ENCODE results near the gene MARCKSL1. TPM values are rescaled to one million over a fixed set of nuclear protein-coding genes. Genes with fewer than 3 reads are reported as not detected.

Gene MARCKSL1
- polyA plus RNA-seq, 1 donor (not counting 4 experiments of a cell fraction or from before 2014, with no cell fraction given) = 8.5 TPM

DNA sequence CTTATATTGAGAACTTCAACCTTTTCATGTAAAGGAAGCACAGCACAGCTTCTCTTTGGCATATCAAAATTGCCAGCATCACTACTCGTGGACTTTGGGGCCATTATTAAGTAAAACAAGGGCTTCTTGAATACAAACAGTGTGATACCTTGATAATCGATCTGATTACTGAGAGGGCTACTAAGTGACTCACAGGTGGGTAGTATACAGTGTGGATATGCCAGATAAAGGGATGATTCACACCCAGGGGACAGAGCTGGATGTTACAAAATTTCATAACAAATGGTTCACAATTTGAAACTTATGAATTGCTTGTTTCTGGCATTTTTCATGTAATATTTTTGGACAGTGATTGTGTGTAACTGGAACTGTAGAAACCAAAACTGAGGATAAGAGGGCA, 28.7 kb downstream of the MARCKSL1 start:
- dilution Hi-C loops (cut with MboI; ENCODE audit: extremely low pct_ligation_motif_present, low sequenced_read_pairs) = no loop called here
- no peak for DNase-seq (ENCODE audit: low read depth, low spot score)
- Histone ChIP-seq H3K27me3 (ENCODE audit: control insufficient read depth, extremely low read depth, insufficient read depth, low read length) (no peaks in the 10 kb centered on the region), H4K20me1 (ENCODE audit: control insufficient read depth, extremely low read depth, insufficient read depth, low read length) (no peaks in the 10 kb centered on the region), H3K9ac (ENCODE audit: control insufficient read depth, extremely low read depth, insufficient read depth, low read length) (no peak overlapping the region), H3K4me3 (ENCODE audit: control insufficient read depth in 2 of 3, extremely low read depth in 1 of 3, insufficient read depth in 2 of 3, low read depth in 1 of 3, low read length in 3 of 3) (no peak overlapping the region), H3K36me3 (ENCODE audit: control insufficient read depth in 2 of 2, extremely low read depth in 1 of 2, insufficient read depth in 2 of 2, low read length in 2 of 2) (peaks cover 13% of the 10 kb centered on the region in 2 experiments), H3K79me2 (ENCODE audit: control insufficient read depth, insufficient read depth, low read length) (peaks cover 45% of the 10 kb centered on the region), H3K4me2 (ENCODE audit: control insufficient read depth, extremely low read depth, insufficient read depth, low read depth, low read length) (no peak overlapping the region), H3K4me1 (ENCODE audit: control insufficient read depth, extremely low read depth, insufficient read depth, low read length) (peaks cover 4% of the 10 kb centered on the region), H2AFZ (ENCODE audit: control insufficient read depth, low read length) (no peak overlapping the region), H3K9me3 (ENCODE audit: control insufficient read depth, low read depth, low read length) (no peaks in the 10 kb centered on the region), H3K9me1 (ENCODE audit: control insufficient read depth, extremely low read depth, insufficient read depth, low read length) (no peaks in the 10 kb centered on the region), H3K27ac (ENCODE audit: control insufficient read depth, insufficient read depth, low read length) (no peak overlapping the region)
- TF ChIP-seq, protein P1, sequence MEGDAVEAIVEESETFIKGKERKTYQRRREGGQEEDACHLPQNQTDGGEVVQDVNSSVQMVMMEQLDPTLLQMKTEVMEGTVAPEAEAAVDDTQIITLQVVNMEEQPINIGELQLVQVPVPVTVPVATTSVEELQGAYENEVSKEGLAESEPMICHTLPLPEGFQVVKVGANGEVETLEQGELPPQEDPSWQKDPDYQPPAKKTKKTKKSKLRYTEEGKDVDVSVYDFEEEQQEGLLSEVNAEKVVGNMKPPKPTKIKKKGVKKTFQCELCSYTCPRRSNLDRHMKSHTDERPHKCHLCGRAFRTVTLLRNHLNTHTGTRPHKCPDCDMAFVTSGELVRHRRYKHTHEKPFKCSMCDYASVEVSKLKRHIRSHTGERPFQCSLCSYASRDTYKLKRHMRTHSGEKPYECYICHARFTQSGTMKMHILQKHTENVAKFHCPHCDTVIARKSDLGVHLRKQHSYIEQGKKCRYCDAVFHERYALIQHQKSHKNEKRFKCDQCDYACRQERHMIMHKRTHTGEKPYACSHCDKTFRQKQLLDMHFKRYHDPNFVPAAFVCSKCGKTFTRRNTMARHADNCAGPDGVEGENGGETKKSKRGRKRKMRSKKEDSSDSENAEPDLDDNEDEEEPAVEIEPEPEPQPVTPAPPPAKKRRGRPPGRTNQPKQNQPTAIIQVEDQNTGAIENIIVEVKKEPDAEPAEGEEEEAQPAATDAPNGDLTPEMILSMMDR (optimal IDR thresholded peaks at IDR 0.05 in 1 of 3, IDR thresholded peaks at IDR 0.05 in 1 of 3, conservative IDR thresholded peaks at IDR 0.05 in 1 of 3; ENCODE audit: extremely low read depth in 1 of 3, insufficient read depth in 2 of 3, low read length in 3 of 3) = no peak
- TF ChIP-seq EZH2 (IDR thresholded peaks at IDR 0.05; ENCODE audit: low read length) = no peak
- FAIRE-seq = no peak

DNA sequence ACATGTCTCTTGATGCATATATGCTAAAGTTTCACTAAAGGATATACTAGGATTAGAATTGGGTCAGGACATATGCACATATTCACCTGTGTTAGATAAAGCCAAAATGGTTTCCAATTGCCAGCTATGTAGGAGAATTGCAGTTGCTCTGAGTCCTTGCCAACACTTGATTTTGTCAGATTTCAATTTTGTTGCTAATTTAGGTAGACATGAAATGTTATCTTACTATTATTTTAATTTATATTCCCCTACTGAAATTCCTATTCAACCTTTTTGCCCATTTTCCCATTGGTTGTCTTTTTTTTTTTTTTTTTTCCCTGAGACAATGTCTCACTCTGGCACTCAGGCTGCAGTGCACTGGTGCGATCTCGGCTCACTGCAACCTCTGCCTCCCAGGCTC, 30.7 kb downstream of the MARCKSL1 start:
- H3K9me3 ChIP-seq (ENCODE audit: control insufficient read depth, low read depth, low read length) = no peaks in the 10 kb centered on the region
- H3K36me3 ChIP-seq (ENCODE audit: control insufficient read depth in 2 of 2, extremely low read depth in 1 of 2, insufficient read depth in 2 of 2, low read length in 2 of 2) = peaks cover 13% of the 10 kb centered on the region in 2 experiments
- FAIRE-seq (no peak), DNase-seq (ENCODE audit: low read depth, low spot score) (no peak)
- H3K4me1 ChIP-seq (ENCODE audit: control insufficient read depth, extremely low read depth, insufficient read depth, low read length) = peaks cover 4% of the 10 kb centered on the region
- H4K20me1 ChIP-seq (ENCODE audit: control insufficient read depth, extremely low read depth, insufficient read depth, low read length) = no peaks in the 10 kb centered on the region
- no peak overlapping the region for H2AFZ ChIP-seq (ENCODE audit: control insufficient read depth, low read length)
- no peak overlapping the region for H3K27ac ChIP-seq (ENCODE audit: control insufficient read depth, insufficient read depth, low read length)
- H3K9ac ChIP-seq (ENCODE audit: control insufficient read depth, extremely low read depth, insufficient read depth, low read length) = no peak overlapping the region
- H3K9me1 ChIP-seq (ENCODE audit: control insufficient read depth, extremely low read depth, insufficient read depth, low read length) = no peaks in the 10 kb centered on the region
- no peak overlapping the region for H3K4me2 ChIP-seq (ENCODE audit: control insufficient read depth, extremely low read depth, insufficient read depth, low read depth, low read length)
- dilution Hi-C loops (cut with MboI; ENCODE audit: extremely low pct_ligation_motif_present, low sequenced_read_pairs) = no loop called here
- peaks cover 44% of the 10 kb centered on the region for H3K79me2 ChIP-seq (ENCODE audit: control insufficient read depth, insufficient read depth, low read length)
- TF ChIP-seq, protein P1 (optimal IDR thresholded peaks at IDR 0.05 in 1 of 3, IDR thresholded peaks at IDR 0.05 in 1 of 3, conservative IDR thresholded peaks at IDR 0.05 in 1 of 3; ENCODE audit: extremely low read depth in 1 of 3, insufficient read depth in 2 of 3, low read length in 3 of 3) = no peak
- TF ChIP-seq EZH2 (IDR thresholded peaks at IDR 0.05; ENCODE audit: low read length) = no peak
- no peak overlapping the region for H3K4me3 ChIP-seq (ENCODE audit: control insufficient read depth in 2 of 3, extremely low read depth in 1 of 3, insufficient read depth in 2 of 3, low read depth in 1 of 3, low read length in 3 of 3)
- no peaks in the 10 kb centered on the region for H3K27me3 ChIP-seq (ENCODE audit: control insufficient read depth, extremely low read depth, insufficient read depth, low read length)
